K562 (cell line): ENCODE results near the gene ENDOU. TPM values are rescaled to one million over a fixed set of nuclear protein-coding genes. Genes with fewer than 3 reads are reported as not detected.
A peak's percentile ranks its signal among the peaks of the same experiment; 100 is the strongest.

Experiments used
- BCOR ChIP-seq: fragments of 450-650 bp; IDR thresholded peaks from 2 replicates; pipeline ENCODE4 v1.6.1; 2016
- FOSL1 ChIP-seq: fragments of 200-800 bp; sonication (Bioruptor generic); conservative IDR thresholded peaks from 2 replicates; pipeline ENCODE4 v1.6.1; 2016; ENCODE audit warnings: missing genetic modification characterization, missing compliant biosample characterization
- FOXA3 ChIP-seq, 2 experiments: fragments of 450-650 bp in 1 of 2; sonication (generic) in 1 of 2; formaldehyde crosslinking; IDR thresholded peaks in 1 of 2; conservative IDR thresholded peaks in 1 of 2; 2 replicates each; pipeline versions ENCODE4 v1.4.0 to v1.8.0; 2020 to 2022; ENCODE audit warnings: mild to moderate bottlenecking in 2 of 2, missing genetic modification reagents in 1 of 2
- FOXK2 ChIP-seq, 2 experiments: fragments of 450-650 bp; IDR thresholded peaks in 1 of 2; conservative IDR thresholded peaks in 1 of 2; 2 replicates each; pipeline ENCODE4 v1.6.1; 2016; ENCODE audit warnings: low read depth in 2 of 2, mild to moderate bottlenecking in 1 of 2
- GABPA ChIP-seq: fragments of 200-800 bp; sonication (Bioruptor generic); conservative IDR thresholded peaks from 2 replicates; pipeline ENCODE4 v1.6.1; 2016; ENCODE audit warnings: low read depth, missing genetic modification characterization, missing compliant biosample characterization
- HDAC1 ChIP-seq, 2 experiments: fragments of 450-650 bp; IDR thresholded peaks; 2 replicates each; pipeline ENCODE4 v1.6.1; 2016 to 2017; ENCODE audit warnings: inconsistent platforms in 1 of 2, mild to moderate bottlenecking in 1 of 2, moderate library complexity in 1 of 2
- L3MBTL2 ChIP-seq: fragments of 450-650 bp; IDR thresholded peaks from 2 replicates; pipeline ENCODE4 v1.6.1; 2016; ENCODE audit warnings: mild to moderate bottlenecking, moderate library complexity
- NCOR1 ChIP-seq: fragments of 450-650 bp; IDR thresholded peaks from 2 replicates; pipeline ENCODE4 v1.6.1; 2016; ENCODE audit warnings: mild to moderate bottlenecking, moderate library complexity
- NEUROD1 ChIP-seq: fragments of 150-350 bp; IDR thresholded peaks from 2 replicates; pipeline ENCODE4 v1.6.1; 2014; ENCODE audit warnings: borderline replicate concordance, low read length, low read depth; ENCODE audit not compliant: partially characterized antibody
- POLR2AphosphoS5 ChIP-seq: IDR thresholded peaks from 2 replicates; pipeline ENCODE4 v1.6.1; 2011; ENCODE audit warnings: mild to moderate bottlenecking, low read depth, low read length, moderate library complexity; ENCODE audit not compliant: control insufficient read depth, insufficient read depth
- RAD51 ChIP-seq: fragments of 450-650 bp; IDR thresholded peaks from 2 replicates; pipeline ENCODE4 v1.7.1; 2016; ENCODE audit warnings: low read depth, mild to moderate bottlenecking, borderline replicate concordance
- SMARCA5 ChIP-seq: fragments of 450-650 bp; IDR thresholded peaks from 2 replicates; pipeline ENCODE4 v1.6.1; 2016
- SMC3 ChIP-seq: conservative IDR thresholded peaks from 2 replicates; pipeline ENCODE4 v1.6.1; 2011; ENCODE audit warnings: low read depth, low read length, improper control_type of control experiment; ENCODE audit not compliant: insufficient read depth
- TAF1 ChIP-seq: IDR thresholded peaks from 2 replicates; pipeline ENCODE4 v1.6.1; 2011; ENCODE audit warnings: mild to moderate bottlenecking, low read length, moderate library complexity; ENCODE audit not compliant: insufficient read depth, control insufficient read depth, severe bottlenecking; ENCODE audit errors: extremely low read depth
- VEZF1 ChIP-seq: fragments of 200-800 bp; sonication (Bioruptor generic); IDR thresholded peaks from 2 replicates; pipeline ENCODE4 v1.6.1; 2017; ENCODE audit warnings: missing genetic modification characterization, missing compliant biosample characterization
- ZFX ChIP-seq: sonication (generic); formaldehyde crosslinking; IDR thresholded peaks from 2 replicates; pipeline ENCODE4 v1.8.0; 2022; ENCODE audit warnings: mild to moderate bottlenecking, missing genetic modification reagents, moderate library complexity
- polyA plus RNA-seq, 8 experiments: library from polyadenylated mRNA; depleted of rRNA in 4 of 8; stranded (reverse) in 5 of 8; unstranded in 3 of 8; fragments of >200 nt; fragmentation: Nextera tagmentation in 2 of 8; fragmentation: Illumina TruSeq in 1 of 8; extraction: Ambion mirVana in 2 of 8; extraction: Trizol in 1 of 8; gene quantifications; 2 replicates each; pipeline versions ENCODE4 v1.2.1 to v1.2.3, GENCODE V29; 2011 to 2014; ENCODE audit warnings: inconsistent platforms in 1 of 8, missing spikeins in 1 of 8
- total RNA-seq, 7 experiments: library from RNA; depleted of rRNA in 6 of 7; stranded (reverse); fragments of >200 nt in 6 of 7; fragmentation: Illumina TruSeq in 2 of 7; extraction: Trizol in 2 of 7; gene quantifications; 2 replicates each; pipeline versions ENCODE4 v1.2.1 to v1.2.3, GENCODE V29; 2011 to 2021; ENCODE audit warnings: low replicate concordance in 1 of 7
- TF ChIP-seq, protein P1 (sequence below): fragments of 450-650 bp; IDR thresholded peaks from 2 replicates; pipeline ENCODE4 v1.6.1; 2017; ENCODE audit warnings: antibody characterized with exemption, mild to moderate bottlenecking
- TF ChIP-seq, protein P2 (sequence below): fragments of 450-650 bp; IDR thresholded peaks from 2 replicates; pipeline ENCODE4 v1.7.1; 2018; ENCODE audit warnings: mild to moderate bottlenecking, low read depth; ENCODE audit not compliant: partially characterized antibody

The ENDOU gene
- total and polyA plus RNA-seq, 9 of the 15 experiments (the other 6 are each of a cell fraction or from before 2014, with no cell fraction given) = 0.03 TPM; not detected in 8

DNA sequence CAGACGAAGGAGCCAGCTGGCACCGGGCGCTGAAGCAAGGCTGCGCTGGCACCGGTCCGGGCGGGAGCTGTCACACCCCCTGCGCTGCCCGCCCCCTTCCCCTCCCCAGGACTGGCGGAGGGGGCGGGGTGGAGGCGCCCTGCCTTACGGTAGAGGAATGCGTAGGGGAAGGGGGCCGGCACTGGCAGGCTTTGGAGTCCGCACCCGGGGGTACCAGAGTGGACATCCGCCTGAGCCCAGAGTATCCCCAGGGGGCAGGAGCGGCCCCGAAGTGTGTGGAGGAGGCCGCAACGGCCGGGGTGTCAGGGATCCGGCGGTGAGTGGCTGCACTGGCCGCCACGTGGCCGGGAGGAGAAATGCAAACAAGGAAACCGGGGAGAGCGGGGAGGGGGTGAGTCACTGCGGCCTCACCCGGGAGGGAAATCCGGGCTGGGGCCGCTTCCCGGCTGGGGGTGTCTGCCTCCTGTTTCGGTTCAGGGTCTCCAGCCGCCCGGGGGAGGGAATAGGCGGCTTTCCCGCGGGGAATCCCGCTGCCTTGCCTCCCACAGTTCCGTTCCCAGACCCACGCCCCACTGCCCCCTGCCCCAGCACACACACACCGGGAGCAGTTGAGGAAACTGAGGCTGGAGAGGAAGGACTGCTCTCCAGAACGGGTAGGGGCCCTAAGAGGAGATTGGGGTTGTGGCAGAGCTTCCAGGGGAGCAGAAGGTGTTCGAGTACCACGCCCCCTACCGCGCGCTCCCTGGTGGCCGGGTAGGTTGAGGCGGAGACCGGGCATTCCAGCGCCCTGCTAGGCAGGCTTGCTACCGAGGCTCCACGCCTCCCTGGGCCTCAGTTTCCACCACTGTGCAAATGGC is 33.8 kb upstream of the ENDOU start, which contains the start of gene RAPGEF3 (continued):
- TF ChIP-seq, protein P1, sequence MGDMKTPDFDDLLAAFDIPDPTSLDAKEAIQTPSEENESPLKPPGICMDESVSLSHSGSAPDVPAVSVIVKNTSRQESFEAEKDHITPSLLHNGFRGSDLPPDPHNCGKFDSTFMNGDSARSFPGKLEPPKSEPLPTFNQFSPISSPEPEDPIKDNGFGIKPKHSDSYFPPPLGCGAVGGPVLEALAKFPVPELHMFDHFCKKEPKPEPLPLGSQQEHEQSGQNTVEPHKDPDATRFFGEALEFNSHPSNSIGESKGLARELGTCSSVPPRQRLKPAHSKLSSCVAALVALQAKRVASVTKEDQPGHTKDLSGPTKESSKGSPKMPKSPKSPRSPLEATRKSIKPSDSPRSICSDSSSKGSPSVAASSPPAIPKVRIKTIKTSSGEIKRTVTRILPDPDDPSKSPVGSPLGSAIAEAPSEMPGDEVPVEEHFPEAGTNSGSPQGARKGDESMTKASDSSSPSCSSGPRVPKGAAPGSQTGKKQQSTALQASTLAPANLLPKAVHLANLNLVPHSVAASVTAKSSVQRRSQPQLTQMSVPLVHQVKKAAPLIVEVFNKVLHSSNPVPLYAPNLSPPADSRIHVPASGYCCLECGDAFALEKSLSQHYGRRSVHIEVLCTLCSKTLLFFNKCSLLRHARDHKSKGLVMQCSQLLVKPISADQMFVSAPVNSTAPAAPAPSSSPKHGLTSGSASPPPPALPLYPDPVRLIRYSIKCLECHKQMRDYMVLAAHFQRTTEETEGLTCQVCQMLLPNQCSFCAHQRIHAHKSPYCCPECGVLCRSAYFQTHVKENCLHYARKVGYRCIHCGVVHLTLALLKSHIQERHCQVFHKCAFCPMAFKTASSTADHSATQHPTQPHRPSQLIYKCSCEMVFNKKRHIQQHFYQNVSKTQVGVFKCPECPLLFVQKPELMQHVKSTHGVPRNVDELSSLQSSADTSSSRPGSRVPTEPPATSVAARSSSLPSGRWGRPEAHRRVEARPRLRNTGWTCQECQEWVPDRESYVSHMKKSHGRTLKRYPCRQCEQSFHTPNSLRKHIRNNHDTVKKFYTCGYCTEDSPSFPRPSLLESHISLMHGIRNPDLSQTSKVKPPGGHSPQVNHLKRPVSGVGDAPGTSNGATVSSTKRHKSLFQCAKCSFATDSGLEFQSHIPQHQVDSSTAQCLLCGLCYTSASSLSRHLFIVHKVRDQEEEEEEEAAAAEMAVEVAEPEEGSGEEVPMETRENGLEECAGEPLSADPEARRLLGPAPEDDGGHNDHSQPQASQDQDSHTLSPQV = peak; percentile 18; the same call in 1 of the 2 replicates
- TF ChIP-seq, protein P2, sequence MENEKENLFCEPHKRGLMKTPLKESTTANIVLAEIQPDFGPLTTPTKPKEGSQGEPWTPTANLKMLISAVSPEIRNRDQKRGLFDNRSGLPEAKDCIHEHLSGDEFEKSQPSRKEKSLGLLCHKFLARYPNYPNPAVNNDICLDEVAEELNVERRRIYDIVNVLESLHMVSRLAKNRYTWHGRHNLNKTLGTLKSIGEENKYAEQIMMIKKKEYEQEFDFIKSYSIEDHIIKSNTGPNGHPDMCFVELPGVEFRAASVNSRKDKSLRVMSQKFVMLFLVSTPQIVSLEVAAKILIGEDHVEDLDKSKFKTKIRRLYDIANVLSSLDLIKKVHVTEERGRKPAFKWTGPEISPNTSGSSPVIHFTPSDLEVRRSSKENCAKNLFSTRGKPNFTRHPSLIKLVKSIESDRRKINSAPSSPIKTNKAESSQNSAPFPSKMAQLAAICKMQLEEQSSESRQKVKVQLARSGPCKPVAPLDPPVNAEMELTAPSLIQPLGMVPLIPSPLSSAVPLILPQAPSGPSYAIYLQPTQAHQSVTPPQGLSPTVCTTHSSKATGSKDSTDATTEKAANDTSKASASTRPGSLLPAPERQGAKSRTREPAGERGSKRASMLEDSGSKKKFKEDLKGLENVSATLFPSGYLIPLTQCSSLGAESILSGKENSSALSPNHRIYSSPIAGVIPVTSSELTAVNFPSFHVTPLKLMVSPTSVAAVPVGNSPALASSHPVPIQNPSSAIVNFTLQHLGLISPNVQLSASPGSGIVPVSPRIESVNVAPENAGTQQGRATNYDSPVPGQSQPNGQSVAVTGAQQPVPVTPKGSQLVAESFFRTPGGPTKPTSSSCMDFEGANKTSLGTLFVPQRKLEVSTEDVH = no peak
- peak; percentile 50 to 91; a peak in 3 of 4 replicates for TF ChIP-seq FOXA3 (CRISPR knock-in tag; conservative IDR thresholded peaks at IDR 0.05 in 1 of 2, IDR thresholded peaks at IDR 0.05 in 1 of 2)
- TF ChIP-seq POLR2AphosphoS5 = peak; percentile 29; the same call in 1 of the 2 replicates
- peak; percentile 90 for TF ChIP-seq VEZF1
- TF ChIP-seq NEUROD1 = peak; percentile 47
- TF ChIP-seq RAD51 = peak; percentile 75
- TF ChIP-seq HDAC1 (IDR thresholded peaks at IDR 0.05) = peak in 1 of 2 experiments; percentile 93; a peak in 2 of 4 replicates
- no peak for TF ChIP-seq NCOR1
- TF ChIP-seq SMC3 = 0 out of 2 replicates have a peak, but pooled peaks have one; percentile 23
- peak; percentile 86 for TF ChIP-seq L3MBTL2
- peak; percentile 77 for TF ChIP-seq ZFX (CRISPR knock-in tag)
- peak; percentile 62; the same call in 1 of the 2 replicates for TF ChIP-seq SMARCA5
- peak; percentile 14 for TF ChIP-seq TAF1
- peak; percentile 38; the same call in 1 of the 2 replicates for TF ChIP-seq GABPA (tag)
- peak; percentile 92 for TF ChIP-seq FOSL1
- peak; percentile 96 to 97 for TF ChIP-seq FOXK2 (conservative IDR thresholded peaks at IDR 0.05 in 1 of 2, IDR thresholded peaks at IDR 0.05 in 1 of 2; ENCODE audit: low read depth in 2 of 2)
- TF ChIP-seq BCOR = peak; percentile 61; the same call in 1 of the 2 replicates
